Measurements from ENCODE around the gene CNTFR. TPM values are rescaled to one million over a fixed set of nuclear protein-coding genes. Genes with fewer than 3 reads are reported as not detected.

The CNTFR gene
- total RNA-seq, 4 donors from 2014 or later, result 19.7 to 146 (median 118) TPM

- peaks cover 17 to 22% of the 10 kb centered on the region in 2 donors for H3K4me1 ChIP-seq
- DNase-seq (no peak), ATAC-seq (no peak)
- intact Hi-C loops (cut with DNase I; ENCODE audit: low total_unique reads) (loop anchor here (5.0 kb wide), 1 partner anchor 144 kb away; the partner anchor contains the start of genes DNAI1 and FAM219A), in situ Hi-C loops (cut with MboI; ENCODE audit: low sequenced_read_pairs in 4 of 4) (loop anchor here (5.0 to 25.0 kb wide), 3 partner anchors 49 to 196 kb away; partner anchors contain the start of gene ENHO (in 1 of the 4))
- TF ChIP-seq POLR2A (IDR thresholded peaks at IDR 0.05) (no peak), CTCF (IDR thresholded peaks at IDR 0.05 in 4 of 5, conservative IDR thresholded peaks at IDR 0.05 in 1 of 5) (no peak)
- H3K4me3 ChIP-seq, result no peak overlapping the region
- no peak overlapping the region for H3K27ac ChIP-seq
- no peaks in the 10 kb centered on the region for H3K36me3 ChIP-seq
- no peaks in the 10 kb centered on the region for H3K27me3 ChIP-seq
- no peaks in the 10 kb centered on the region for H3K9me3 ChIP-seq
Measured at GRCh38 chr9:34600908-34601307, 11.4 kb upstream of the CNTFR start.

DNA sequence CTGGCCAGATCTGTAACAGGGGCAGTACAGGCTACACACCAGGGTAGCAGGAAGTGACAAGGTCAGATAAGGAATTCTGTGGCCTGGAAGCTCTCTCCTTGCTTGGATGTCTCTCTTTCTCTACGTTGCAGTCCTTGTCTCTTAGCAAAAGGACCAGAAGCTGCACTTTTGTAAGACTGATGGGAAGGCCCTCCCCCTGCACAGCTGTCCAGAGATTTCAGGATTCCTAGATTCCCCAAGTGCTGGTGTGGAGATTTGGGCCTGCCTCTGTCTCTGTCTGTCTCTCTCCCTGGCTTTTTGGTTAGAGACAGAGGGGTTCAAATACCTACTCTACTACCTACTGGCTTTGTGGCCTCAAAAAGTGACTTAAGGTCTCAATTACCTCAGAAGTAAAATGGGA lies 10.0 kb upstream of the CNTFR start:
- Histone ChIP-seq H3K4me3 (no peak overlapping the region), H3K27me3 (no peaks in the 10 kb centered on the region), H3K4me1 (peaks cover 29 to 35% of the 10 kb centered on the region in 2 donors), H3K36me3 (no peaks in the 10 kb centered on the region), H3K27ac (peak overlapping the region in 2 of 4 donors; percentile 9 to 17), H3K9me3 (no peaks in the 10 kb centered on the region)
- intact Hi-C loops (cut with DNase I; ENCODE audit: low total_unique reads), result loop anchor here (10.0 kb wide), 1 partner anchor 345 kb away; no protein-coding TSS in a partner anchor
- ATAC-seq, result no peak
- DNase-seq, result no peak
- in situ Hi-C loops (cut with MboI; ENCODE audit: low sequenced_read_pairs in 4 of 4), result loop anchor here in 2 of 4 donors (5.0 kb wide), 2 partner anchors 42 to 47 kb away; no protein-coding TSS in a partner anchor
- TF ChIP-seq CTCF (IDR thresholded peaks at IDR 0.05 in 4 of 5, conservative IDR thresholded peaks at IDR 0.05 in 1 of 5), result no peak
- TF ChIP-seq POLR2A (IDR thresholded peaks at IDR 0.05), result no peak

GRCh38 chr9:34594177-34594576 lies 4.7 kb upstream of the CNTFR start:
- ATAC-seq (no peak), DNase-seq (peak in 1 of 2 donors; percentile 36)
- peak overlapping the region; percentile 82 to 93 (median 86) for H3K27ac ChIP-seq
- intact Hi-C loops (cut with DNase I; ENCODE audit: low total_unique reads) (loop anchor here (5.0 to 10.0 kb wide), 2 partner anchors 192 to 339 kb away; no protein-coding TSS in a partner anchor), in situ Hi-C loops (cut with MboI; ENCODE audit: low sequenced_read_pairs in 4 of 4) (no loop called here)
- peaks cover 67 to 76% of the 10 kb centered on the region in 2 donors for H3K4me1 ChIP-seq
- H3K4me3 ChIP-seq, result no peak overlapping the region
- H3K9me3 ChIP-seq, result no peaks in the 10 kb centered on the region
- H3K36me3 ChIP-seq, result no peaks in the 10 kb centered on the region
- TF ChIP-seq CTCF (IDR thresholded peaks at IDR 0.05 in 4 of 5, conservative IDR thresholded peaks at IDR 0.05 in 1 of 5) (peak in 1 of 5 experiments; percentile 19), POLR2A (IDR thresholded peaks at IDR 0.05) (no peak)
- no peaks in the 10 kb centered on the region for H3K27me3 ChIP-seq

- H3K27ac ChIP-seq, result peak overlapping the region; percentile 82 to 93 (median 86)
- H3K27me3 ChIP-seq, result no peaks in the 10 kb centered on the region
- peaks cover 70 to 76% of the 10 kb centered on the region in 2 donors for H3K4me1 ChIP-seq
- in situ Hi-C loops (cut with MboI; ENCODE audit: low sequenced_read_pairs in 4 of 4), result no loop called here
- intact Hi-C loops (cut with DNase I; ENCODE audit: low total_unique reads), result loop anchor here (1.0 to 10.0 kb wide), 3 partner anchors 34 to 338 kb away; no protein-coding TSS in a partner anchor
- DNase-seq, result peak; percentile 85 to 94
- H3K36me3 ChIP-seq, result no peaks in the 10 kb centered on the region
- peak overlapping the region in 3 of 4 donors; percentile 2 to 18 (median 2) for H3K4me3 ChIP-seq
- H3K9me3 ChIP-seq, result no peaks in the 10 kb centered on the region
- TF ChIP-seq CTCF (IDR thresholded peaks at IDR 0.05 in 4 of 5, conservative IDR thresholded peaks at IDR 0.05 in 1 of 5), result no peak
- TF ChIP-seq POLR2A (IDR thresholded peaks at IDR 0.05), result peak in 1 of 2 donors; percentile 15
- peak; percentile 28 to 33 for ATAC-seq
Measured at GRCh38 chr9:34592895-34593601, 3.5 kb upstream of the CNTFR start.
